ENCODE data around the gene KIF9. TPM values are rescaled to one million over a fixed set of nuclear protein-coding genes. Genes with fewer than 3 reads are reported as not detected.

Gene KIF9
- total RNA-seq, 4 donors from 2014 or later, result 3.7 to 9.4 (median 4.9) TPM; not detected in 1

- WGBS, 2 donors (ENCODE audit: low coverage in 1 of 2), result 94 to 100% methylated on average over 2 to 3 of the region's 3 CpGs
- Histone ChIP-seq H3K4me1 (no peaks in the 10 kb centered on the region), H3K36me3 (no peaks in the 10 kb centered on the region), H3K9me3 (no peaks in the 10 kb centered on the region), H3K4me3 (no peak overlapping the region), H3K27me3 (no peaks in the 10 kb centered on the region), H3K27ac (no peak overlapping the region)
- no peak for DNase-seq
- in situ Hi-C loops (cut with MboI; ENCODE audit: low pct_ligation_motif_present in 1 of 4, low pct_unique_long_range_greater_than_20kb in 1 of 4, low sequenced_read_pairs in 3 of 4) (no loop called here), intact Hi-C loops (cut with DNase I; ENCODE audit: low total_unique reads) (no loop called here)
- TF ChIP-seq POLR2A (IDR thresholded peaks at IDR 0.05) (no peak), EP300 (IDR thresholded peaks at IDR 0.05; ENCODE audit: low read depth) (no peak), POLR2AphosphoS5 (IDR thresholded peaks at IDR 0.05) (no peak), CTCF (IDR thresholded peaks at IDR 0.05) (no peak)
Observed at GRCh38 chr3:47202542-47202941, 80.1 kb downstream of the KIF9 start.

- Histone ChIP-seq H3K36me3 (no peaks in the 10 kb centered on the region), H3K4me3 (no peak overlapping the region), H3K4me1 (no peaks in the 10 kb centered on the region), H3K27me3 (no peaks in the 10 kb centered on the region), H3K9me3 (no peaks in the 10 kb centered on the region), H3K27ac (no peak overlapping the region)
- intact Hi-C loops (cut with DNase I; ENCODE audit: low total_unique reads), result no loop called here
- TF ChIP-seq POLR2A (IDR thresholded peaks at IDR 0.05) (no peak), CTCF (IDR thresholded peaks at IDR 0.05) (no peak), POLR2AphosphoS5 (IDR thresholded peaks at IDR 0.05) (no peak), EP300 (IDR thresholded peaks at IDR 0.05; ENCODE audit: low read depth) (no peak)
- in situ Hi-C loops (cut with MboI; ENCODE audit: low pct_ligation_motif_present in 1 of 4, low pct_unique_long_range_greater_than_20kb in 1 of 4, low sequenced_read_pairs in 3 of 4), result no loop called here
- DNase-seq, result no peak
- WGBS, 2 donors (ENCODE audit: low coverage in 1 of 2), result 67 to 80% methylated on average over 3 of the region's 3 CpGs
Observed at GRCh38 chr3:47197287-47197686, 85.3 kb downstream of the KIF9 start.

GRCh38 chr3:47194994-47195393 lies 87.6 kb downstream of the KIF9 start:
- no peak for DNase-seq
- 86 to 96% methylated on average over 2 of the region's 2 CpGs for WGBS, 2 donors (ENCODE audit: low coverage in 1 of 2)
- Histone ChIP-seq H3K9me3 (no peaks in the 10 kb centered on the region), H3K36me3 (no peaks in the 10 kb centered on the region), H3K27ac (no peak overlapping the region), H3K4me3 (no peak overlapping the region), H3K4me1 (no peaks in the 10 kb centered on the region), H3K27me3 (no peaks in the 10 kb centered on the region)
- intact Hi-C loops (cut with DNase I; ENCODE audit: low total_unique reads) (no loop called here), in situ Hi-C loops (cut with MboI; ENCODE audit: low pct_ligation_motif_present in 1 of 4, low pct_unique_long_range_greater_than_20kb in 1 of 4, low sequenced_read_pairs in 3 of 4) (no loop called here)
- TF ChIP-seq CTCF (IDR thresholded peaks at IDR 0.05) (no peak), POLR2A (IDR thresholded peaks at IDR 0.05) (no peak), POLR2AphosphoS5 (IDR thresholded peaks at IDR 0.05) (no peak), EP300 (IDR thresholded peaks at IDR 0.05; ENCODE audit: low read depth) (no peak)

GRCh38 chr3:47193871-47194859 lies 88.4 kb downstream of the KIF9 start:
- Histone ChIP-seq H3K27ac (no peak overlapping the region), H3K36me3 (no peaks in the 10 kb centered on the region), H3K9me3 (no peaks in the 10 kb centered on the region), H3K4me1 (no peaks in the 10 kb centered on the region), H3K27me3 (no peaks in the 10 kb centered on the region), H3K4me3 (no peak overlapping the region)
- no peak for TF ChIP-seq CTCF (IDR thresholded peaks at IDR 0.05)
- no peak for TF ChIP-seq EP300 (IDR thresholded peaks at IDR 0.05; ENCODE audit: low read depth)
- TF ChIP-seq POLR2A (IDR thresholded peaks at IDR 0.05), result no peak
- TF ChIP-seq POLR2AphosphoS5 (IDR thresholded peaks at IDR 0.05), result no peak
- intact Hi-C loops (cut with DNase I; ENCODE audit: low total_unique reads), result no loop called here
- WGBS, 2 donors (ENCODE audit: low coverage in 1 of 2), result 94 to 100% methylated on average over 2 to 4 of the region's 4 CpGs
- in situ Hi-C loops (cut with MboI; ENCODE audit: low pct_ligation_motif_present in 1 of 4, low pct_unique_long_range_greater_than_20kb in 1 of 4, low sequenced_read_pairs in 3 of 4), result no loop called here
- DNase-seq, result no peak
